SK-N-SH (cell line): Measurements from ENCODE around the gene ZMIZ1.

Experiments
- CTCF ChIP-seq: fragments of 200-600 bp; sonication (generic); IDR thresholded peaks from 2 replicates; pipeline ENCODE4 v1.6.1; 2017; ENCODE audit warnings: antibody characterized with exemption, mild to moderate bottlenecking, moderate library complexity
- EP300 ChIP-seq, 2 experiments: IDR thresholded peaks; 2 replicates each; pipeline versions ENCODE4 v1.4.0 to v1.6.1; 2012; ENCODE audit warnings: borderline replicate concordance in 1 of 2, low read depth in 1 of 2, low read length in 1 of 2
- EZH2phosphoT487 ChIP-seq: fragments of 200-600 bp; sonication (generic); IDR thresholded peaks from 2 replicates; pipeline ENCODE4 v1.6.1; 2017; ENCODE audit warnings: low read depth, mixed run types, mild to moderate bottlenecking, antibody characterized with exemption, moderate library complexity, borderline replicate concordance
- FOSL2 ChIP-seq: IDR thresholded peaks from 2 replicates; pipeline ENCODE4 v1.4.0; 2012; ENCODE audit warnings: low read depth, mild to moderate bottlenecking, moderate library complexity, borderline replicate concordance
- GABPA ChIP-seq: IDR thresholded peaks from 2 replicates; pipeline ENCODE4 v1.4.0; 2012; ENCODE audit warnings: low read depth, mild to moderate bottlenecking
- MAX ChIP-seq: IDR thresholded peaks from 2 replicates; pipeline ENCODE4 v1.4.0; 2012; ENCODE audit warnings: low read depth
- POLR2AphosphoS5 ChIP-seq: IDR thresholded peaks from 2 replicates; pipeline ENCODE4 v1.6.1; 2012; ENCODE audit warnings: low read depth, low read length
- RAD21 ChIP-seq: IDR thresholded peaks from 2 replicates; pipeline ENCODE4 v1.6.1; 2012; ENCODE audit warnings: mild to moderate bottlenecking, low read length
- RFX5 ChIP-seq: IDR thresholded peaks from 2 replicates; pipeline ENCODE4 v1.6.1; 2012; ENCODE audit warnings: mild to moderate bottlenecking, improper control_type of control experiment, low read length
- RXRA ChIP-seq: IDR thresholded peaks from 2 replicates; pipeline ENCODE4 v1.4.0; 2012; ENCODE audit warnings: low read depth, mild to moderate bottlenecking, borderline replicate concordance
- SMC3 ChIP-seq: IDR thresholded peaks from 2 replicates; pipeline ENCODE4 v1.6.1; 2012; ENCODE audit warnings: low read depth, low read length, improper control_type of control experiment
- TAF1 ChIP-seq: IDR thresholded peaks from 2 replicates; pipeline ENCODE4 v1.6.1; 2012; ENCODE audit warnings: low read depth, mild to moderate bottlenecking, low read length, moderate library complexity, borderline replicate concordance
- USF2 ChIP-seq: fragments of 150-350 bp; IDR thresholded peaks from 2 replicates; pipeline ENCODE4 v1.6.1; 2017; ENCODE audit warnings: antibody characterized with exemption, low read length, low read depth, borderline replicate concordance
- YY1 ChIP-seq: IDR thresholded peaks from 2 replicates; pipeline ENCODE4 v1.4.0; 2012; ENCODE audit warnings: low read depth, mild to moderate bottlenecking

- TF ChIP-seq CTCF (no peak), GABPA (no peak), YY1 (no peak), RAD21 (no peak), MAX (no peak), EZH2phosphoT487 (no peak), TAF1 (no peak), POLR2AphosphoS5 (no peak), EP300 (IDR thresholded peaks at IDR 0.05; ENCODE audit: borderline replicate concordance in 1 of 2, low read depth in 1 of 2, low read length in 1 of 2) (no peak), FOSL2 (no peak), USF2 (no peak), RXRA (no peak), SMC3 (no peak), RFX5 (no peak)
Measured at GRCh38 chr10:79244841-79245504, 176.2 kb downstream of the ZMIZ1 start.
